Measurements from ENCODE around the gene HOXC13. TPM values are rescaled to one million over a fixed set of nuclear protein-coding genes. Genes with fewer than 3 reads are reported as not detected.

The HOXC13 gene
- total and polyA plus RNA-seq, 2 experiments from 2014 or later, result 0.10 TPM; not detected in 1

DNA sequence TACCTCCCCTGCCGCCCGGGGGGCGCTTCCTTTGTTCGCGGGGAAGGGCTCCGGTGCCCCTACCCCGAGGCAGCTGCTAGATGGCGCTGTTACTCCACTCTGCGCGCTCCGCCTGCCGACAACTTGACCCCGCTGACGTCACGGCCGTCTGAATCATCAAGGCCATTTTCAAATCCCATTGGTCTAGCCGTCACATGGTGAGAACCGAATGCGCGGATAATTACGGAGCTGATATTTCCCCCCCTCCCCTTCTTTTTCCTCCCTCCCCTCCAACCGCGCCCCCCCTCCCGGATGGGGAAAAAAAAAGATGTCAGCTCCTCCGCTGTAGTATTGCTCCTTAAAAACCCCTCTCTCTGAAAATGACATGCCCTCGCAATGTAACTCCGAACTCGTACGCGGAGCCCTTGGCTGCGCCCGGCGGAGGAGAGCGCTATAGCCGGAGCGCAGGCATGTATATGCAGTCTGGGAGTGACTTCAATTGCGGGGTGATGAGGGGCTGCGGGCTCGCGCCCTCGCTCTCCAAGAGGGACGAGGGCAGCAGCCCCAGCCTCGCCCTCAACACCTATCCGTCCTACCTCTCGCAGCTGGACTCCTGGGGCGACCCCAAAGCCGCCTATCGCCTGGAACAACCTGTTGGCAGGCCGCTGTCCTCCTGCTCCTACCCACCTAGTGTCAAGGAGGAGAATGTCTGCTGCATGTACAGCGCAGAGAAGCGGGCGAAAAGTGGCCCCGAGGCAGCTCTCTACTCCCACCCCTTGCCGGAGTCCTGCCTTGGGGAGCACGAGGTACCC is 46.5 kb downstream of the HOXC13 start, which contains the start of gene HOXC10 (continued):
- TF ChIP-seq CTCF (conservative IDR thresholded peaks at IDR 0.05; ENCODE audit: low read depth in 2 of 2) (peak; percentile 67 to 88), CREB1 (CRISPR knock-in tag; IDR thresholded peaks at IDR 0.05; ENCODE audit: low read depth) (peak; percentile 97)

GRCh38 chr12:53985692-53985993 is 47.0 kb downstream of the HOXC13 start:
- H3K4me3 Mint-ChIP-seq, result peak overlapping the region; percentile 43
- peaks cover 56% of the 10 kb centered on the region for H3K4me1 ChIP-seq (ENCODE audit: insufficient read depth)
- H3K27me3 ChIP-seq (ENCODE audit: insufficient read depth), result peaks cover 98% of the 10 kb centered on the region
- peaks cover 5% of the 10 kb centered on the region; the same call in 1 of the 3 replicates for H3K9me3 Mint-ChIP-seq
- peak overlapping the region; percentile 74 for H3K4me2 ChIP-seq
- H3K36me3 ChIP-seq (ENCODE audit: insufficient read depth), result no peaks in the 10 kb centered on the region
- H3K4me1 Mint-ChIP-seq, result peaks cover 32% of the 10 kb centered on the region
- no peak overlapping the region for H3K27ac Mint-ChIP-seq
- H3K4me3 ChIP-seq, result peak overlapping the region; percentile 44; the same call in 1 of the 2 replicates
- no peaks in the 10 kb centered on the region for H3K9me2 ChIP-seq (ENCODE audit: insufficient read depth)
- peaks cover 100% of the 10 kb centered on the region for H3K27me3 Mint-ChIP-seq (ENCODE audit: insufficient read depth, low read depth, poor library complexity)
- no peaks in the 10 kb centered on the region; the same call in 2 of the 3 replicates for H3K36me3 Mint-ChIP-seq (ENCODE audit: low read depth)
- ATAC-seq (no peak), DNase-seq (ENCODE audit: low spot score) (no peak)
- TF ChIP-seq EZH2 (IDR thresholded peaks at IDR 0.05; ENCODE audit: low read depth, unreplicated experiment) (peak; percentile 77), ZNF331 (CRISPR knock-in tag; IDR thresholded peaks at IDR 0.05; ENCODE audit: low read depth) (no peak), CREB1 (CRISPR knock-in tag; IDR thresholded peaks at IDR 0.05; ENCODE audit: low read depth) (no peak), ETS1 (IDR thresholded peaks at IDR 0.05) (no peak), STAT1 (IDR thresholded peaks at IDR 0.05; ENCODE audit: unreplicated experiment) (no peak), ZNF114 (CRISPR knock-in tag; IDR thresholded peaks at IDR 0.05) (no peak), REST (IDR thresholded peaks at IDR 0.05; ENCODE audit: unreplicated experiment) (no peak)
- TF ChIP-seq, protein P1, sequence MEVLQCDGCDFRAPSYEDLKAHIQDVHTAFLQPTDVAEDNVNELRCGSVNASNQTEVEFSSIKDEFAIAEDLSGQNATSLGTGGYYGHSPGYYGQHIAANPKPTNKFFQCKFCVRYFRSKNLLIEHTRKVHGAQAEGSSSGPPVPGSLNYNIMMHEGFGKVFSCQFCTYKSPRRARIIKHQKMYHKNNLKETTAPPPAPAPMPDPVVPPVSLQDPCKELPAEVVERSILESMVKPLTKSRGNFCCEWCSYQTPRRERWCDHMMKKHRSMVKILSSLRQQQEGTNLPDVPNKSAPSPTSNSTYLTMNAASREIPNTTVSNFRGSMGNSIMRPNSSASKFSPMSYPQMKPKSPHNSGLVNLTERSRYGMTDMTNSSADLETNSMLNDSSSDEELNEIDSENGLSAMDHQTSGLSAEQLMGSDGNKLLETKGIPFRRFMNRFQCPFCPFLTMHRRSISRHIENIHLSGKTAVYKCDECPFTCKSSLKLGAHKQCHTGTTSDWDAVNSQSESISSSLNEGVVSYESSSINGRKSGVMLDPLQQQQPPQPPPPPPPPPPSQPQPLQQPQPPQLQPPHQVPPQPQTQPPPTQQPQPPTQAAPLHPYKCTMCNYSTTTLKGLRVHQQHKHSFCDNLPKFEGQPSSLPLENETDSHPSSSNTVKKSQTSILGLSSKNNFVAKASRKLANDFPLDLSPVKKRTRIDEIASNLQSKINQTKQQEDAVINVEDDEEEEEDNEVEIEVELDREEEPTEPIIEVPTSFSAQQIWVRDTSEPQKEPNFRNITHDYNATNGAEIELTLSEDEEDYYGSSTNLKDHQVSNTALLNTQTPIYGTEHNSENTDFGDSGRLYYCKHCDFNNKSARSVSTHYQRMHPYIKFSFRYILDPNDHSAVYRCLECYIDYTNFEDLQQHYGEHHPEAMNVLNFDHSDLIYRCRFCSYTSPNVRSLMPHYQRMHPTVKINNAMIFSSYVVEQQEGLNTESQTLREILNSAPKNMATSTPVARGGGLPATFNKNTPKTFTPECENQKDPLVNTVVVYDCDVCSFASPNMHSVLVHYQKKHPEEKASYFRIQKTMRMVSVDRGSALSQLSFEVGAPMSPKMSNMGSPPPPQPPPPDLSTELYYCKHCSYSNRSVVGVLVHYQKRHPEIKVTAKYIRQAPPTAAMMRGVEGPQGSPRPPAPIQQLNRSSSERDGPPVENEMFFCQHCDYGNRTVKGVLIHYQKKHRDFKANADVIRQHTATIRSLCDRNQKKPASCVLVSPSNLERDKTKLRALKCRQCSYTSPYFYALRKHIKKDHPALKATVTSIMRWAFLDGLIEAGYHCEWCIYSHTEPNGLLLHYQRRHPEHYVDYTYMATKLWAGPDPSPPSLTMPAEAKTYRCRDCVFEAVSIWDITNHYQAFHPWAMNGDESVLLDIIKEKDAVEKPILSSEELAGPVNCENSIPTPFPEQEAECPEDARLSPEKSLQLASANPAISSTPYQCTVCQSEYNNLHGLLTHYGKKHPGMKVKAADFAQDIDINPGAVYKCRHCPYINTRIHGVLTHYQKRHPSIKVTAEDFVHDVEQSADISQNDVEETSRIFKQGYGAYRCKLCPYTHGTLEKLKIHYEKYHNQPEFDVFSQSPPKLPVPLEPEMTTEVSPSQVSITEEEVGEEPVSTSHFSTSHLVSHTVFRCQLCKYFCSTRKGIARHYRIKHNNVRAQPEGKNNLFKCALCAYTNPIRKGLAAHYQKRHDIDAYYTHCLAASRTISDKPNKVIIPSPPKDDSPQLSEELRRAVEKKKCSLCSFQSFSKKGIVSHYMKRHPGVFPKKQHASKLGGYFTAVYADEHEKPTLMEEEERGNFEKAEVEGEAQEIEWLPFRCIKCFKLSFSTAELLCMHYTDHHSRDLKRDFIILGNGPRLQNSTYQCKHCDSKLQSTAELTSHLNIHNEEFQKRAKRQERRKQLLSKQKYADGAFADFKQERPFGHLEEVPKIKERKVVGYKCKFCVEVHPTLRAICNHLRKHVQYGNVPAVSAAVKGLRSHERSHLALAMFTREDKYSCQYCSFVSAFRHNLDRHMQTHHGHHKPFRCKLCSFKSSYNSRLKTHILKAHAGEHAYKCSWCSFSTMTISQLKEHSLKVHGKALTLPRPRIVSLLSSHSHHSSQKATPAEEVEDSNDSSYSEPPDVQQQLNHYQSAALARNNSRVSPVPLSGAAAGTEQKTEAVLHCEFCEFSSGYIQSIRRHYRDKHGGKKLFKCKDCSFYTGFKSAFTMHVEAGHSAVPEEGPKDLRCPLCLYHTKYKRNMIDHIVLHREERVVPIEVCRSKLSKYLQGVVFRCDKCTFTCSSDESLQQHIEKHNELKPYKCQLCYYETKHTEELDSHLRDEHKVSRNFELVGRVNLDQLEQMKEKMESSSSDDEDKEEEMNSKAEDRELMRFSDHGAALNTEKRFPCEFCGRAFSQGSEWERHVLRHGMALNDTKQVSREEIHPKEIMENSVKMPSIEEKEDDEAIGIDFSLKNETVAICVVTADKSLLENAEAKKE (CRISPR knock-in tag; IDR thresholded peaks at IDR 0.05), result no peak
- peaks cover 44% of the 10 kb centered on the region for H4K20me1 ChIP-seq (replicated peaks; ENCODE audit: insufficient read depth)
- no peaks in the 10 kb centered on the region for H3K79me2 ChIP-seq (replicated peaks; ENCODE audit: insufficient read depth)
- 0 out of 2 replicates have a peak overlapping the region, but pooled peaks have one; percentile 18 for H2AFZ ChIP-seq
- H3K27ac ChIP-seq (ENCODE audit: low read depth), result no peak overlapping the region
- peaks cover 52% of the 10 kb centered on the region for H3F3A ChIP-seq (replicated peaks; ENCODE audit: low read depth)

Measured in GM23338 (cell line).